NCI-H446 (cell line): ENCODE results near the gene FCRL1.

Experiments
- DNase-seq, 2 experiments: peaks; one replicate each; lab custom pipeline; 2025; lab: John Stamatoyannopoulos, UW

The FCRL1 gene, protein sequence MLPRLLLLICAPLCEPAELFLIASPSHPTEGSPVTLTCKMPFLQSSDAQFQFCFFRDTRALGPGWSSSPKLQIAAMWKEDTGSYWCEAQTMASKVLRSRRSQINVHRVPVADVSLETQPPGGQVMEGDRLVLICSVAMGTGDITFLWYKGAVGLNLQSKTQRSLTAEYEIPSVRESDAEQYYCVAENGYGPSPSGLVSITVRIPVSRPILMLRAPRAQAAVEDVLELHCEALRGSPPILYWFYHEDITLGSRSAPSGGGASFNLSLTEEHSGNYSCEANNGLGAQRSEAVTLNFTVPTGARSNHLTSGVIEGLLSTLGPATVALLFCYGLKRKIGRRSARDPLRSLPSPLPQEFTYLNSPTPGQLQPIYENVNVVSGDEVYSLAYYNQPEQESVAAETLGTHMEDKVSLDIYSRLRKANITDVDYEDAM

GRCh38 chr1:157819896-157820295 is at the start of gene FCRL1:
Gene FCRL1 (minus strand): TSS chr1:157820120. CDS start chr1:157820037, 83 bp downstream.
- DNase-seq, result no peak

- no peak for DNase-seq
Measured at GRCh38 chr1:157868654-157869053, 48.7 kb upstream of the FCRL1 start.

GRCh38 chr1:157862114-157863070 is 42.5 kb upstream of the FCRL1 start:
- DNase-seq, result no peak

DNA sequence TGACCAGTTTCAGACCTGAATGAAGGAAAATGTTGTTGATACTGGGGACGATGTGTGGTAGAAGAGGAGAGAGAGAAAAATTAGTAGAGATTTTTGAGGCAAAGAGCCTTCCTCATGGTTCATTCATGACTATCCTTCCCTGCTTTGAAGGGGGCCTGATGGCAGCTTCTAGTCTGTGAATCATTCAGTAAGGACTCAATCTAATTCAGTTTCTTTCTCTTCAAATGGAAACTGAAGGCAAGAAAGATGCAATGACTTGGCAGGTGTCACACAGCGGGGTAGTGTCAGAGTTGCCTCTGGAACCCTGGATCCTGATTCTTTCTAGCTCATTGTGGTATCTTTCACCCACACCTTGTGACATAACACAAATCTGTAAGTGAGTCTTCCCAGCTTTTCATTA is 36.6 kb upstream of the FCRL1 start:
- no peak for DNase-seq

DNA sequence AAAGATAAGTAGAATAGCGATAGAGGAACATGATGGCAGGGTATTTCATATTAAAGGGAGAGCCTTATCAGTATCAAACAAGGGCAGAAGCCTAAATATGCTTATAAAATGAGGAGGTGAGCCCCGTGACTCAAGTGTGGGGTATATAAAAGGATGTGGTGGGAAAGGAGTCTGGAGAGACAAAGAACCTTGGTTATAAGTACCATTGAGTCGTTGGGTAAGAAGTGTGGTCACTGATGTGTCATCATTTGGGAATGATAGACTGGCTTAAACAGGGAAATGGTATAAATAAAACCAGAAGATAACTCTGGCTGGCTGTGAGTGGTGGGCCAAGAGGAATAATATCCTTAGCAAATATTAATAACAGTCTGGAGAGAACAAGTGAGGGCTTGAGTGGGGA is 32.6 kb upstream of the FCRL1 start:
- DNase-seq, result no peak

GRCh38 chr1:157849229-157849875 is 29.4 kb upstream of the FCRL1 start:
- DNase-seq, result no peak

GRCh38 chr1:157844089-157844830 is 24.3 kb upstream of the FCRL1 start:
- no peak for DNase-seq

DNA sequence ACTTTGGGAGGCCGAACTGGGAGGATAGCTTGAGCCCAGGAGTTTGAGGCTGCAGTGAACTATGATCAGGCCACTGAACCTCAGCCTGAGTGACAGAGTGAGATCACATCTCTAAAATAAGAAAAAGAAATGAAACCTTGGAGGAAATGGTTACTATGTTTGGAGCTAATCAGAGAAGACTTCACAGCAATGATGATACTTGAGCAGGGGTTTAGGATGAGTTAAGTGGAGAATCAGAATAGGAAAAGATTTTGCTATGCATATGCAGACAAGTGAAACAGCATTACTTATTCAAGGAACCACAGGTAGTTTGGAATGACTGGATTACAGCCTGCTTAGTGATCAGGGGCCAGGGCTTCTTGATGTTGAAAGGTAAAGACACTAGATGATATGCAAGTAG is 23.0 kb upstream of the FCRL1 start:
- DNase-seq, result no peak

GRCh38 chr1:157841708-157842107 is 21.8 kb upstream of the FCRL1 start, which contains the start of gene CD5L:
Gene CD5L (minus strand): TSS chr1:157841808. CDS start chr1:157841701, 107 bp downstream.
- no peak for DNase-seq

DNA sequence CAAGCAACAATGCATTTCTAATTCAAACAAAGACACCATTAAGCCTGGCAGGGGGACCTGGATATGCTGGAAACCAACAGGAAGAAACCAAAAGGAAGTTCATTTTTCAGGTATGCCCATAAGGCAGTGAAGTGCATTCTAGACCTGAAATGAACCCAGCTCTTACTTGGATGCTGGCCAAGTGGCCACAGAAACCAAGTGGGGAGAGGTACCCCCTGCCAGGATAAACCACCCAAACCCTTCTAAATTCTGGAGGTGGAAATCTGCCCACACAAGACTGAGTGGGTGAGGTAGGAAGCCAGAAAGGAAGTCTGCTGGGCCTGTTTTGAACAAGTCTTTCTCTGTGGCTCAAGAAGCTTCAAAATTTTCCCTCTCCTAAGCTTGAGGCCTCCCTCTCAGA is 19.0 kb upstream of the FCRL1 start:
- DNase-seq, result no peak

GRCh38 chr1:157834430-157834829 is 14.5 kb upstream of the FCRL1 start:
- DNase-seq, result no peak

GRCh38 chr1:157833145-157833544 is 13.2 kb upstream of the FCRL1 start:
- no peak for DNase-seq

- no peak for DNase-seq
Measured at GRCh38 chr1:157831968-157832626, 12.2 kb upstream of the FCRL1 start.

- no peak for DNase-seq
Measured at GRCh38 chr1:157830887-157831286, 11.0 kb upstream of the FCRL1 start.

- DNase-seq, result no peak
Measured at GRCh38 chr1:157829711-157830110, 9.8 kb upstream of the FCRL1 start.

DNA sequence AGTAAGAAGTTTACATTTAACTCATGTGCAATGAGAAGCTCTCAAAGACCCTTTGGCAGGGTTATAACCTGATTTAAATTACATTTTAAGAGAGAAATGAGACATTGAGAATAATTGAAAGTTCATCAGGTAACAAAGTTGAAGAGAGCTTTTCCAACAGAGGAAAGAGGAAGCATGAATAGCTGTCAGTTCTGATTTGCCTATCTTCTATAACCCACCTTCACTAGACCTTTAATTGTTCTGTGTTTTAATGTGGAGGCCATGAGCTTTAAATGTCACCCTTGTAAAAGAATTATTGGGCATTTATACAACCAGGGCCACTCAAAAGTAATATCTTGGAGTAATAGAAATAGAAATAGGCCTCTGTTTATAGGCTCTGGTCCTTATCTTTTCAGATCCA is 9.3 kb upstream of the FCRL1 start:
- no peak for DNase-seq

- no peak for DNase-seq
Measured at GRCh38 chr1:157820299-157820698, 379 bp upstream of the FCRL1 start.

DNA sequence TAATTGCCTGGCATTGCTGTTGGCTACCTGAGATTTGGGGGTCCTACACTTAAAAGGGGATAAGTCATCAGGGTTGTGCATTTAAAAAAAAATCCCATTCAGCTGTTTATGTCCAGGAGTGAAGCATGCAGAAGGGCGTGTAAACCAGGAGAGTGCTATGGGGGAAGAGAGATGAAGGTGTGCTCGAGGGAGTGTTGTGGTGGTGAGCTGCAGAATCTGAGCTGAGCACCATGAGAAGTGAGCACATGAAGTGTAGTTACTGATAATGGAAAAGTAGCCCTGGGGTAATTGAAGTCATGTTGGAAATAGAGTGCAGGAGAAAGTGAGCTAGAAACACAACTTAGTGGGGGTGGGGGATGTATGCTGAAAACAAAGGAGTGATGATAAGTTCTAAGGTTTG is 705 bp downstream of the FCRL1 start:
- DNase-seq, result no peak

DNA sequence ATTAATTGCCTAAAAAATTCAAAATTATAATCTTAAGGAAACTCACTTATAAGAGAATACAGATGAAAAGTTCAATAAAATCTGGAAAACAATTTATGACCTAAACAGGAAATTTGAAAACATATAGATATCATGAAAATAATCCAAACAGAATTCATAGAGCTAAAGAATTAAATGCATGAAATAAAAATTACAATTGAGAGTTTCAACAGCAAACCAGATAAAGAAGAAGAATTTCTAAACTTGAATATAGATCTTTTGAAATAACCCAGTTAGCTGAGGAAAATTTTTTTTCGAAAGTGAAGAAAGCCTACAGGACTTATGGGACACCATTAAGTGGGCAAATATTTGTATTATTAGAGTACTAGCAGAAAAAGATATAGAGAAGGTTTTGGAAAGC is 6.7 kb downstream of the FCRL1 start:
- no peak for DNase-seq

- no peak for DNase-seq
Measured at GRCh38 chr1:157806431-157807149, 13.3 kb downstream of the FCRL1 start.
